H1 (cell line): ENCODE measurements around the gene PCNX3. TPM values are rescaled to one million over a fixed set of nuclear protein-coding genes. Genes with fewer than 3 reads are reported as not detected.

ENCODE experiments used
- ASH2L ChIP-seq: fragments of 200-600, 300-600 bp; sonication (generic); IDR thresholded peaks from one replicate; pipeline ENCODE4 v1.7.1; 2017; ENCODE audit warnings: low read length
- BCL11A ChIP-seq, 2 experiments: IDR thresholded peaks; one replicate each; pipeline ENCODE4 v1.6.1; 2011; ENCODE audit warnings: low read depth in 2 of 2, low read length in 2 of 2, mild to moderate bottlenecking in 2 of 2
- CBX8 ChIP-seq: fragments of 300-800, 300-1000 bp; sonication (generic); IDR thresholded peaks from 2 replicates; pipeline ENCODE4 v1.7.1; 2016; ENCODE audit warnings: low read depth, low read length, borderline replicate concordance
- CREB1 ChIP-seq: IDR thresholded peaks from 2 replicates; pipeline ENCODE4 v1.6.1; 2012; ENCODE audit warnings: inconsistent platforms
- POU5F1 ChIP-seq: IDR thresholded peaks from 2 replicates; pipeline ENCODE4 v1.6.1; 2011; ENCODE audit warnings: low read depth, mild to moderate bottlenecking, low read length, moderate library complexity
- RAD21 ChIP-seq, 2 experiments: IDR thresholded peaks in 1 of 2; conservative IDR thresholded peaks in 1 of 2; 2 replicates each; pipeline ENCODE4 v1.6.1; 2011; ENCODE audit warnings: low read depth in 2 of 2, low read length in 2 of 2, improper control_type of control experiment in 1 of 2, inconsistent platforms in 1 of 2, mild to moderate bottlenecking in 1 of 2, moderate library complexity in 1 of 2
- SIN3A ChIP-seq, 2 experiments: IDR thresholded peaks in 1 of 2; conservative IDR thresholded peaks in 1 of 2; 2 replicates each; pipeline ENCODE4 v1.6.1; 2011 to 2012; ENCODE audit warnings: low read length in 2 of 2, improper control_type of control experiment in 1 of 2, low read depth in 1 of 2, mild to moderate bottlenecking in 1 of 2
- SRF ChIP-seq: IDR thresholded peaks from 2 replicates; pipeline ENCODE4 v1.6.1; 2011; ENCODE audit warnings: mild to moderate bottlenecking, low read depth, low read length, moderate library complexity
- TBP ChIP-seq: IDR thresholded peaks from 2 replicates; pipeline ENCODE4 v1.6.1; 2011; ENCODE audit warnings: low read depth, low read length, improper control_type of control experiment
- polyA plus RNA-seq, 7 experiments: library from polyadenylated mRNA; depleted of rRNA in 3 of 7; stranded (reverse) in 5 of 7; unstranded in 2 of 7; fragments of >200 nt in 5 of 7; fragments of 200-250 nt in 2 of 7; gene quantifications; 1 replicate in 5 of 7; 2 replicates in 1 of 7; 4 replicates in 1 of 7; pipeline versions ENCODE4 v1.2.1 to v1.2.3, GENCODE V29; 2011 to 2013; ENCODE audit warnings: missing spikeins in 2 of 7, mixed read lengths in 2 of 7
- total RNA-seq: library from RNA; stranded (reverse); fragmentation: NEBNext Ultra II Directional; extraction: Animal tissue kit (Norgen Biotek cat#: 25700); gene quantifications from 2 replicates; pipeline ENCODE4 v1.2.1, GENCODE V29; 2021
- TF ChIP-seq, protein P1 (sequence below): IDR thresholded peaks from 2 replicates; pipeline ENCODE4 v1.6.1; 2012; ENCODE audit warnings: inconsistent platforms

PCNX3 gene
- total and polyA plus RNA-seq, 2 of the 8 experiments (the other 6 are each of a cell fraction or from before 2014, with no cell fraction given): 27.2 to 38.8 TPM

- TF ChIP-seq, protein P1, sequence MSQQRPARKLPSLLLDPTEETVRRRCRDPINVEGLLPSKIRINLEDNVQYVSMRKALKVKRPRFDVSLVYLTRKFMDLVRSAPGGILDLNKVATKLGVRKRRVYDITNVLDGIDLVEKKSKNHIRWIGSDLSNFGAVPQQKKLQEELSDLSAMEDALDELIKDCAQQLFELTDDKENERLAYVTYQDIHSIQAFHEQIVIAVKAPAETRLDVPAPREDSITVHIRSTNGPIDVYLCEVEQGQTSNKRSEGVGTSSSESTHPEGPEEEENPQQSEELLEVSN: no peak
- no peak for TF ChIP-seq SRF
- no peak for TF ChIP-seq ASH2L
- no peak for TF ChIP-seq BCL11A (IDR thresholded peaks at IDR 0.05; ENCODE audit: low read depth in 2 of 2, low read length in 2 of 2)
- TF ChIP-seq CREB1: no peak
- TF ChIP-seq TBP: no peak
- no peak for TF ChIP-seq RAD21 (IDR thresholded peaks at IDR 0.05 in 1 of 2, conservative IDR thresholded peaks at IDR 0.05 in 1 of 2; ENCODE audit: low read depth in 2 of 2, low read length in 2 of 2)
- TF ChIP-seq CBX8: no peak
- no peak for TF ChIP-seq POU5F1
- TF ChIP-seq SIN3A (conservative IDR thresholded peaks at IDR 0.05 in 1 of 2, IDR thresholded peaks at IDR 0.05 in 1 of 2; ENCODE audit: low read depth in 1 of 2, low read length in 2 of 2): no peak
Observed at GRCh38 chr11:65658174-65659021, 42.8 kb downstream of the PCNX3 start (continued).
